NCI-H69 (cell line): ENCODE data around the gene LRRIQ4.

Experiments used
- DNase-seq: peaks from one replicate; lab custom pipeline; 2025; lab: John Stamatoyannopoulos, UW

LRRIQ4 gene

GRCh38 chr3:169812332-169813235 lies at the start of gene LRRIQ4, which contains the start of gene LRRC34:
Gene LRRIQ4, plus strand, starts transcription at chr3:169812870. Its CDS starts 9,052 bp downstream, at chr3:169821922.
Gene LRRC34, minus strand, starts transcription at chr3:169812904. Its CDS starts 356 bp downstream, at chr3:169812548.
- peak; percentile 99 for DNase-seq

GRCh38 chr3:169764312-169764881 lies 48.3 kb upstream of the LRRIQ4 start:
- peak; percentile 75 for DNase-seq

GRCh38 chr3:169764882-169765612 lies 47.6 kb upstream of the LRRIQ4 start, which contains the start of gene TERC:
Gene TERC, minus strand, starts transcription at chr3:169765060.
- peak; percentile 99 for DNase-seq

- DNase-seq = peak; percentile 93
These were observed 43.1 kb upstream of the LRRIQ4 start, which contains the start of gene ACTRT3 for GRCh38 chr3:169769287-169770181. Gene ACTRT3, minus strand, starts transcription at chr3:169769561. Its CDS starts 41 bp downstream, at chr3:169769520.

GRCh38 chr3:169771497-169772304 lies 41.0 kb upstream of the LRRIQ4 start:
- DNase-seq = peak; percentile 95

GRCh38 chr3:169772305-169772896 lies 40.3 kb upstream of the LRRIQ4 start:
- DNase-seq = peak; percentile 95

GRCh38 chr3:169772897-169773816 lies 39.5 kb upstream of the LRRIQ4 start, which contains the start of gene MYNN:
Gene MYNN, plus strand, starts transcription at chr3:169773396. Its CDS starts 900 bp downstream, at chr3:169774296.
- DNase-seq = peak; percentile 97

GRCh38 chr3:169774186-169774585 lies 38.5 kb upstream of the LRRIQ4 start:
- no peak for DNase-seq

- DNase-seq = no peak
These were observed 34.8 kb upstream of the LRRIQ4 start for GRCh38 chr3:169777822-169778221.

- DNase-seq = no peak
These were observed 31.9 kb upstream of the LRRIQ4 start for GRCh38 chr3:169780742-169781141.

GRCh38 chr3:169781209-169781855 lies 31.3 kb upstream of the LRRIQ4 start:
- DNase-seq = no peak

- DNase-seq = no peak
These were observed 25.6 kb upstream of the LRRIQ4 start for GRCh38 chr3:169787120-169787519.

GRCh38 chr3:169787791-169788190 lies 24.9 kb upstream of the LRRIQ4 start:
- no peak for DNase-seq

- DNase-seq = peak; percentile 30
These were observed 22.5 kb upstream of the LRRIQ4 start for GRCh38 chr3:169790219-169790618.

- DNase-seq = no peak
These were observed 21.8 kb upstream of the LRRIQ4 start for GRCh38 chr3:169790687-169791429.

GRCh38 chr3:169792359-169792758 lies 20.3 kb upstream of the LRRIQ4 start:
- DNase-seq = no peak

- no peak for DNase-seq
These were observed 8.0 kb upstream of the LRRIQ4 start for GRCh38 chr3:169804681-169805080.
